NT2/D1 (cell line): ENCODE results near the gene ATG10.
"Not testable (repeated sequence)": the region's sequence is repeated elsewhere in the genome, so short reads cannot be mapped to it uniquely, and the experiment has no call there.

Experiments
- DNase-seq: peaks from one replicate; pipeline ENCODE4 v3.0.0-alpha.2; 2011; ENCODE audit warnings: low read depth, low spot score
- H3K27me3 ChIP-seq: 2 replicates; pipeline ENCODE4 v1.6.0; 2011; ENCODE audit warnings: mild to moderate bottlenecking; ENCODE audit not compliant: insufficient read length, insufficient read depth
- H3K36me3 ChIP-seq: 2 replicates; pipeline ENCODE4 v1.6.1; 2011; ENCODE audit warnings: mild to moderate bottlenecking, low read length, mixed read lengths; ENCODE audit not compliant: insufficient read depth, insufficient read length
- H3K4me1 ChIP-seq: 2 replicates; pipeline ENCODE4 v1.5.1; 2011; ENCODE audit not compliant: insufficient read depth, insufficient read length
- H3K4me3 ChIP-seq: 2 replicates; pipeline ENCODE4 v1.5.1; 2011; ENCODE audit warnings: low read depth; ENCODE audit not compliant: insufficient read length
- H3K9ac ChIP-seq: 2 replicates; pipeline ENCODE4 v1.6.0; 2011; ENCODE audit warnings: low read depth; ENCODE audit not compliant: insufficient read length
- H3K9me3 ChIP-seq: 2 replicates; pipeline ENCODE4 v1.5.1; 2011; ENCODE audit warnings: mild to moderate bottlenecking, low read length; ENCODE audit not compliant: insufficient read depth
- SUZ12 ChIP-seq: IDR thresholded peaks from 2 replicates; pipeline ENCODE4 v1.6.1; 2011; ENCODE audit not compliant: insufficient read length, insufficient read depth; ENCODE audit errors: extremely low read depth
- YY1 ChIP-seq: IDR thresholded peaks from 2 replicates; pipeline ENCODE4 v1.6.1; 2011; ENCODE audit not compliant: insufficient read length, insufficient read depth
- ZNF274 ChIP-seq: IDR thresholded peaks from 2 replicates; pipeline ENCODE4 v1.6.1; 2011; ENCODE audit warnings: mild to moderate bottlenecking, low read depth, low read length

The ATG10 gene

GRCh38 chr5:81948349-81948748 lies 23.5 kb upstream of the ATG10 start:
- Histone ChIP-seq H3K9ac (no peak overlapping the region), H3K4me3 (no peak overlapping the region), H3K27me3 (no peaks in the 10 kb centered on the region), H3K36me3 (no peaks in the 10 kb centered on the region), H3K4me1 (no peaks in the 10 kb centered on the region), H3K9me3 (no peaks in the 10 kb centered on the region)
- no peak for DNase-seq
- TF ChIP-seq SUZ12 (no peak), YY1 (no peak)

GRCh38 chr5:81949462-81949861 lies 22.4 kb upstream of the ATG10 start:
- Histone ChIP-seq H3K4me3 (no peak overlapping the region), H3K27me3 (no peaks in the 10 kb centered on the region), H3K9me3 (no peaks in the 10 kb centered on the region), H3K4me1 (no peaks in the 10 kb centered on the region), H3K36me3 (no peaks in the 10 kb centered on the region), H3K9ac (no peak overlapping the region)
- no peak for DNase-seq
- TF ChIP-seq YY1 = no peak
- no peak for TF ChIP-seq SUZ12
- TF ChIP-seq ZNF274 = no peak

GRCh38 chr5:81950996-81951395 lies 20.8 kb upstream of the ATG10 start:
- no peak overlapping the region for H3K9ac ChIP-seq
- H3K36me3 ChIP-seq = no peaks in the 10 kb centered on the region
- TF ChIP-seq YY1 (no peak), SUZ12 (no peak), ZNF274 (no peak)
- H3K9me3 ChIP-seq = no peaks in the 10 kb centered on the region
- H3K4me3 ChIP-seq = no peak overlapping the region
- DNase-seq = no peak
- H3K27me3 ChIP-seq = no peaks in the 10 kb centered on the region
- no peaks in the 10 kb centered on the region for H3K4me1 ChIP-seq

- DNase-seq, H3K4me3 ChIP-seq, H3K9ac ChIP-seq, H3K36me3 ChIP-seq, H3K9me3 ChIP-seq, H3K27me3 ChIP-seq, H3K4me1 ChIP-seq: not testable (repeated sequence)
Observed at GRCh38 chr5:81954796-81955195, 17.0 kb upstream of the ATG10 start.

- not testable (repeated sequence) for H3K9me3 ChIP-seq, H3K4me3 ChIP-seq, DNase-seq, H3K9ac ChIP-seq, H3K36me3 ChIP-seq, H3K27me3 ChIP-seq, H3K4me1 ChIP-seq
Observed at GRCh38 chr5:81958129-81958528, 13.7 kb upstream of the ATG10 start.

GRCh38 chr5:81961651-81962440 lies 10.0 kb upstream of the ATG10 start:
- Histone ChIP-seq H3K36me3 (no peaks in the 10 kb centered on the region), H3K9ac (no peak overlapping the region), H3K27me3 (no peaks in the 10 kb centered on the region), H3K9me3 (no peaks in the 10 kb centered on the region), H3K4me3 (no peak overlapping the region), H3K4me1 (no peaks in the 10 kb centered on the region)
- DNase-seq = no peak
- TF ChIP-seq ZNF274 (no peak), SUZ12 (no peak), YY1 (no peak)

- no peak overlapping the region for H3K9ac ChIP-seq
- H3K27me3 ChIP-seq = no peaks in the 10 kb centered on the region
- TF ChIP-seq YY1 (no peak), SUZ12 (no peak), ZNF274 (no peak)
- no peak for DNase-seq
- no peaks in the 10 kb centered on the region for H3K4me1 ChIP-seq
- no peaks in the 10 kb centered on the region for H3K36me3 ChIP-seq
- no peaks in the 10 kb centered on the region for H3K9me3 ChIP-seq
- no peak overlapping the region for H3K4me3 ChIP-seq
Observed at GRCh38 chr5:81963544-81963943, 8.3 kb upstream of the ATG10 start.

- DNase-seq = no peak
- H3K36me3 ChIP-seq = no peaks in the 10 kb centered on the region
- H3K9ac ChIP-seq = no peak overlapping the region
- H3K9me3 ChIP-seq = no peaks in the 10 kb centered on the region
- no peaks in the 10 kb centered on the region for H3K4me1 ChIP-seq
- H3K27me3 ChIP-seq = no peaks in the 10 kb centered on the region
- TF ChIP-seq ZNF274 (no peak), SUZ12 (no peak), YY1 (no peak)
- no peak overlapping the region for H3K4me3 ChIP-seq
Observed at GRCh38 chr5:81965524-81965923, 6.3 kb upstream of the ATG10 start.
